ENCODE results near the gene ING1. TPM values are rescaled to one million over a fixed set of nuclear protein-coding genes. Genes with fewer than 3 reads are reported as not detected.

ING1 gene
- polyA plus RNA-seq, 3 donors: 25.5 to 27.6 (median 25.6) TPM

DNA sequence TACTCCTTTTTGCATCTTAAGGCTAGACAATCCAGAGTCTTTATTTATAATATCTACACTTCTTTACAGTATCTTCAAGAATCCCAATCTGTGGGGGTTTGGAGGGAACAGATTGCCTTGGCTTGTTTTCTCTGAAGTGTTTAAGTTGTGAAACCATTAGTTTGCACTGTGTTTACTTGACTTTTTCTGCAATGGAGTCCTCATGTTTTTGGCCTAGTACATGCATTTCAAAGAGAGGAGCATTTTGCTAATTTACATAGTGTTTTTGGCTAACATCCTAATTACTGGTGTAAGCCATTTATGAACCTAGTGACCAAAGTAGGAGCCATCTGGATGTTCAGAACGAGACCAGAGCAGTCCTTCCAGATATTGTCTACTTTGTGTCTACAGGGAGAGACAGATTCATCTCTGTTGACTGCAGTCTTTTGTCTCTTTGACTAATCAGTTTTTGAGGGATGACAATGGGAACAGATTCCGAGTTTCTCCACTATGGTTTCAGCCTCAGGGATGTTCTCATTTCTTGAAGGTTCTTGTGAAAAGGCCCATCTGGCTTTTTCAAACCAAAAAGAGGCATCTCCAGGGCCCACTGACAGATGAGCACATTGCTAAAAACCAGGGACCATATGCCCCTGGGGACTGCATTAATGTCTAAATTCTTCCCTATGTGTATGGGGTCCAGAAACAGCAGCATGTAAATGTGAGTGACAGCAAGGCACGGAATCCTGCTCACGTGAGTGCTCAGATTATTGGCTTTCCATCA, 53.4 kb downstream of the ING1 start:
- no peak for DNase-seq (ENCODE audit: low read depth in 3 of 3, low spot score in 2 of 3)

DNA sequence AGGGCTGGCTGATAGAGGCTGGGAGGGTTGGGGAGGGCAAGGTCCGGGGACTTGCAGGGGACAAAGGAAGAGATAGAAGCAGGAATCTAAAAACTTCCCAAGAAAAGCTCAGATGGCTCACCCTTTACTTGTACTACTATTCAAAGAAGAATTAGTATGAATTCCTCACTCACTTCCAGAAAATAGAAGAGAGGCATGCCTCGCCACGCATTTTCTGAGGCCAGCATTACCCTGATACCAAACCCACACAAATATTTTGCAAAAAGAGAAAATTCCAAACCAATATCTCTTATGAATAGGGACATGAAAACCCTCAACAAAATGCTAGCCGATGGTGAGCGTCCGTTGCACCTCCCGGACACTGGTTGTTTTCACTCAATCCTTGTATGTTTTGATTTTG, 54.0 kb downstream of the ING1 start:
- DNase-seq (ENCODE audit: low read depth in 3 of 3, low spot score in 2 of 3): no peak

DNA sequence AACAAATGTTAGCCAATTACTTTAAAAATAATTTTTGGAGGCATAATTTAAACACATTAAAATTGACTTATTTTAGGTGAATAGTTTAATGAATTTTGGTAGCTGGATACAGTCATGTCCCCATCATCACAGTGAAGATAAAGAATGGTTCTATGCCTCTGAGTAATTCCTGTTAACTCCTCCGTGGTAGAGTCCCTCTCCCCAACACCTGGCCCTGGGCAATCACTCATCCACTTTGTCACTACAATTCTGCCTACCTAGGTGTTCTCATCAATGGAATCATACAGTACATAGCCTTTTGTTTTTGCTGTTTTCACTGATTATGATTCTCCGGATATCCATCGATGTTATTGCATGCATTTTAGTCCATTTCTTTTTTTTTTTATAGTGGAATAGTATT, 55.6 kb downstream of the ING1 start:
- no peak for DNase-seq (ENCODE audit: low read depth in 3 of 3, low spot score in 2 of 3)

DNA sequence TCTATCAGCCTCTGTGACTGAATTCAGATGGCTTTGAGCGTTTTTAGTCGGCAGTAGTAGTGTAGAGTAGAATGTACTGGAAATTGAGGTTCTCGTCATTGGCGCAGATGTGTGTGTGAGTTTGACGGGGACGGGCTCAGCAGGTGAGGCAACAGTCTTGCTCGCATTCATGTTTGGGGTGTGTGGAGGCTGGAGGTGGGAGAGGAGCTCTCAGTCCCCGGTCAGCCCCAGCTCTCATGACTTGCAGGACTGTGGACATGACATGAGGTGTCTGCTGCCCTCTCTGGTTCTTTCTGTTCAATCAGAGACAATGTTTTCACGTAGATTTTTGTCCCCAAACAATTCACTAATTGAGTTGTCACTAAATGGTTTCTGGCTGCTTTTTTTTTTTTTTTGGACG, 57.2 kb downstream of the ING1 start:
- no peak for DNase-seq (ENCODE audit: low read depth in 3 of 3, low spot score in 2 of 3)

DNA sequence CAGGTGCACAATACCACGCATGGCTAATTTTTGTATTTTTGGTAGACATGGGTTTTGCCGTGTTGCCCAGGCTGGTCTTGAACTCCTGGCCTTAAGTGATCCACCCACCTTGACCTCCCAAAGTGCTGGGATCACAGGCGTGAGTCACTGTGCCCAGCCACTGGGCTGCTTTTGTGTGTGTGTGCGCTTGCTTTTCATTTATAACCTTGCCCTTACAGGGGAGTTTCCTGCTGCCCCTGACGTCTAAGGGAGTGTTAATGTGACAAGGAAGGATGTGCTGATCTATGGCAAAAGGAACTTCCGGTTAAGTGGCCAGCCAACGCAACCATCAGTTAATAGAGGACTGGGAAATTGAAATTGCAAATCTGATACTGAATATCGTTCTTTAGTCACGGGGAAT, 57.7 kb downstream of the ING1 start:
- DNase-seq (ENCODE audit: low read depth in 3 of 3, low spot score in 2 of 3): no peak

DNA sequence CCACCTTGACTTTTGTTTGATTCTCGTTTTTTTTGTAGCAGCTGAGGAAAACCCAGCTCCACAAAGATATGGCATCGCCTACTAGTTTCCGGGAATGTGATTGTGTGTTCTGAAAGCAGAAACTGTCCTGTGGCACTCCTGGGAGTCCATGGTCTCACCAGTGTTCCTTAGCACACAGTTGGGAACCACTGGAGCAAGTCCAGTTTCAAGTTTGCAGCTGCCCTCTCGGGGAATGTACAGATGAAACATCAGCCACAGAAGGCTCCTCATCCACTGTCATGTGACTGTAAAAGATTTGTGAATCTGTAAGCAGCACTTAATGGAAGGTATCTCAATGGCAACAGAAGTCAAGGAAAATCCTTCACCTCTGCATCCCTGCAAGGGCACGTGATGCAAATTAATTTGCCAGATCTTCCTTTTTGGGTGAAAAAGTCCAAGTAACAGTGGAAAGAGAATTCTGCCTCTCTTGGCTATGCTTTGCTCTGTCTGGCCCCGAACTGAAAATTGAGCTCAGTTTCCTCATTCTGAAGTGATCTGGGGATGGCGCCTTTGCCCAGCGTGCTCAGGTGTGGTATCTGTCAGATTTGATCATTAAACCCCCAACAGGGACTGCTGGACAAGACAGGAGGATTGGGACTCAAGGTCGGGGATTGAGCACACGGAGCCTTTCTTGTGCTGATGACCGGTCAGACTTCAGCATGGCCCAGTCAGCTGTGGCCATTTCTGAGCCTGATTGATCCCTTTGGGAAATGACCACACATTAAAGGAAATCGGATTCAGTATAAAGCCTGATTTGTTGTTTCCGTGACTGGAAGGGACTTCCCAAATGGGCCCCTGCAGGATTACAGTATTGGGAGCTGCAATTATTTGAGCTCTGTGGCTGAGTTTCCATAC, 58.8 kb downstream of the ING1 start:
- DNase-seq (ENCODE audit: low read depth in 3 of 3, low spot score in 2 of 3): no peak

Other genes with a start within 250 kb of the ING1 start
- gene RAB20, start 152.0 kb upstream of the ING1 start, polyA plus RNA-seq (ENCODE audit: insufficient read length in 3 of 3): 1 to 10 TPM; 7.0 to 8.3 (median 7.0) TPM
- 10 to 100 TPM; 40.4 to 42.1 (median 40.5) TPM for gene NAXD, start 98.2 kb upstream of the ING1 start, polyA plus RNA-seq (ENCODE audit: insufficient read length in 3 of 3)
- 10 to 100 TPM; 52.5 to 55.1 (median 52.6) TPM for gene CARS2, start 7.6 kb upstream of the ING1 start, polyA plus RNA-seq (ENCODE audit: insufficient read length in 3 of 3)
- gene ANKRD10, start 201.4 kb downstream of the ING1 start, polyA plus RNA-seq (ENCODE audit: insufficient read length in 3 of 3): 100 to 1,000 TPM; 212 to 240 (median 214) TPM

Measured in right renal cortex interstitium (tissue), 3 donors.